Keratinocyte (primary cell): ENCODE data around the gene MICALL2.

ENCODE experiments used
- EZH2 ChIP-seq: IDR thresholded peaks from one replicate; pipeline ENCODE4 v1.6.1; 2012; ENCODE audit warnings: inconsistent platforms, mild to moderate bottlenecking, low read length, moderate library complexity
- TF ChIP-seq, protein P1 (sequence below), 3 experiments: IDR thresholded peaks in 1 of 3; conservative IDR thresholded peaks in 1 of 3; optimal IDR thresholded peaks in 1 of 3; 2 replicates in 2 of 3; 3 replicates in 1 of 3; pipeline versions ENCODE3 to v1.5.1; 2011; ENCODE audit warnings: low read length in 3 of 3, mild to moderate bottlenecking in 3 of 3, moderate library complexity in 2 of 3, control low read depth in 1 of 3, inconsistent platforms in 1 of 3; ENCODE audit not compliant: insufficient read depth in 2 of 3; ENCODE audit errors: extremely low read depth in 1 of 3

DNA sequence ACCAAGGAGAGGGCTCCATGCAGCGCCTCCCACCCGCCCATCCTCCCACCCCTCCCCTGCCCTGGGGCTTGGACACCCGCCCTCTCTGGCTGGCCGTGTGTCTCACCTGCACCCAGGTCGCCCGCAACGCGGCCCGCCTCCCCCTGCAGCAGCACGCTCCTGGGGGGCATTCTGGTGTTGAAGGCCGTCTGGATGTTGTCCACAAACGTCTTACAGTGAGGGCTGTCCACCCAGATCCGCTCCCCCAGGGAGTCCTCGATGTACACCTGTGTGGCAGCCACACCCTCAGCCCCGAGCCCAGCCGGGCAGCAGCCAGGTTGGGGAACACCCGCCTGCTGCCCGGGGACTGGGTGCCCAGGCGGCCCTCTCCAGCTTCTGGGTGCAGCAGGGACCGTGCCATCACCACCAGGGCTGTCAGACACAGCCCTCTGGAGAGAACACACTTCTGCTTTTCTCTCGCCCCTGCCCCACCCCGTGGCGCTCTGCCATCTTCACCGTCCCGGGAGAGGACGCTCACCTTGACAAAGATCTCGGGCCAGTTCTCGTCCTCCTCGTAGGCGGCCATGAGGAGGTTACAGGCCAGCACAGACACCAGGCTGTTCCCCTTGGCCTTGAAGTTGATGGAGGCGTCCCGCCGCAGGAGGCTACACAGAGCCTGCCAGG lies 40.2 kb upstream of the MICALL2 start:
- TF ChIP-seq, protein P1, sequence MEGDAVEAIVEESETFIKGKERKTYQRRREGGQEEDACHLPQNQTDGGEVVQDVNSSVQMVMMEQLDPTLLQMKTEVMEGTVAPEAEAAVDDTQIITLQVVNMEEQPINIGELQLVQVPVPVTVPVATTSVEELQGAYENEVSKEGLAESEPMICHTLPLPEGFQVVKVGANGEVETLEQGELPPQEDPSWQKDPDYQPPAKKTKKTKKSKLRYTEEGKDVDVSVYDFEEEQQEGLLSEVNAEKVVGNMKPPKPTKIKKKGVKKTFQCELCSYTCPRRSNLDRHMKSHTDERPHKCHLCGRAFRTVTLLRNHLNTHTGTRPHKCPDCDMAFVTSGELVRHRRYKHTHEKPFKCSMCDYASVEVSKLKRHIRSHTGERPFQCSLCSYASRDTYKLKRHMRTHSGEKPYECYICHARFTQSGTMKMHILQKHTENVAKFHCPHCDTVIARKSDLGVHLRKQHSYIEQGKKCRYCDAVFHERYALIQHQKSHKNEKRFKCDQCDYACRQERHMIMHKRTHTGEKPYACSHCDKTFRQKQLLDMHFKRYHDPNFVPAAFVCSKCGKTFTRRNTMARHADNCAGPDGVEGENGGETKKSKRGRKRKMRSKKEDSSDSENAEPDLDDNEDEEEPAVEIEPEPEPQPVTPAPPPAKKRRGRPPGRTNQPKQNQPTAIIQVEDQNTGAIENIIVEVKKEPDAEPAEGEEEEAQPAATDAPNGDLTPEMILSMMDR (optimal IDR thresholded peaks at IDR 0.05 in 1 of 3, IDR thresholded peaks at IDR 0.05 in 1 of 3, conservative IDR thresholded peaks at IDR 0.05 in 1 of 3; ENCODE audit: extremely low read depth in 1 of 3, insufficient read depth in 2 of 3, low read length in 3 of 3), result no peak
- TF ChIP-seq EZH2, result no peak
